ENCODE measurements around the gene RIPOR3. TPM values are rescaled to one million over a fixed set of nuclear protein-coding genes. Genes with fewer than 3 reads are reported as not detected.

The RIPOR3 gene
- polyA plus RNA-seq, 1 of the 3 experiments (the other 2 are of a cell fraction): 1.2 TPM

DNA sequence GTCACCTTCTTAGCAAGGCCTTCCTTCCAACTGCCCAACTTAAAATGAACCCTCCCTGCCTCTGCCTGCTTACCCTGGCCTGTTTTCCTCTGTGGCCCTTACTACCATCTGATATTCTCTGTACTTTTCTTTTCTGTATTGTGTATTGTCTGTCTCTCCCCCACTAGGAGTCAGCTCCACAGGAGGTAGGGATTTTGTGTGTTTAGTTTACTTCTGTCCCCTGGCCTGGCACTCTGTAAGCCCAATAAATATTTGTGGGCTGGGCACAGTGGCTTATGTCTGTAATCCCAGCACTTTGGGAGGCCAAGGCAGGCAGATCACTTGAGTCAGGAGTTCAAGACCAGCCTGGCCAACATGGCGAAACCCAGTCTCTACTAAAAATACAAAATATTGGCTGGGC lies 72.8 kb downstream of the RIPOR3 start:
- no peaks in the 10 kb centered on the region for H3K4me1 ChIP-seq (ENCODE audit: control insufficient read depth in 1 of 2, insufficient read depth in 2 of 2, low read depth in 1 of 2, low read length in 1 of 2)
- POLR2A ChIA-PET: no interaction called here
- 100% methylated on average over 1 of the region's 1 CpG for WGBS (ENCODE audit: low lambda C conversion rate)
- H3K36me3 ChIP-seq (replicated peaks in 1 of 2; ENCODE audit: control insufficient read depth in 1 of 2, insufficient read depth in 2 of 2, low read length in 1 of 2): no peaks in the 10 kb centered on the region
- H3K4me3 ChIP-seq (ENCODE audit: low read depth in 2 of 2, low read length in 1 of 2): no peak overlapping the region
- no peaks in the 10 kb centered on the region for H4K20me1 ChIP-seq (ENCODE audit: insufficient read depth)
- H3K9me2 ChIP-seq: no peaks in the 10 kb centered on the region
- CTCF ChIA-PET: interaction anchor here (1.1 kb wide), 1 partner anchor 30 kb away, joined by 3 read pairs; no protein-coding TSS in a partner anchor
- no peak for DNase-seq
- no peaks in the 10 kb centered on the region for H3K27me3 ChIP-seq (ENCODE audit: insufficient read depth)
- no peak overlapping the region for H3K27ac ChIP-seq (ENCODE audit: low read depth in 2 of 2, low read length in 1 of 2)
- H3K79me2 ChIP-seq (ENCODE audit: insufficient read depth): no peaks in the 10 kb centered on the region
- peaks cover 3% of the 10 kb centered on the region; the same call in 1 of the 2 replicates for H3K9me3 ChIP-seq
- H3K9ac ChIP-seq: no peak overlapping the region
- TF ChIP-seq FOXM1 (IDR thresholded peaks at IDR 0.05; ENCODE audit: low read depth): no peak
- no peak for TF ChIP-seq EZH2phosphoT487 (IDR thresholded peaks at IDR 0.05; ENCODE audit: borderline replicate concordance, low read depth)
- no peak for TF ChIP-seq FOXJ3 (CRISPR knock-in tag; IDR thresholded peaks at IDR 0.05)
- no peak for TF ChIP-seq RXRA (IDR thresholded peaks at IDR 0.05; ENCODE audit: borderline replicate concordance, low read depth)
- no peak for TF ChIP-seq FOSL2 (IDR thresholded peaks at IDR 0.05; ENCODE audit: borderline replicate concordance, low read depth)
- TF ChIP-seq, protein P1, sequence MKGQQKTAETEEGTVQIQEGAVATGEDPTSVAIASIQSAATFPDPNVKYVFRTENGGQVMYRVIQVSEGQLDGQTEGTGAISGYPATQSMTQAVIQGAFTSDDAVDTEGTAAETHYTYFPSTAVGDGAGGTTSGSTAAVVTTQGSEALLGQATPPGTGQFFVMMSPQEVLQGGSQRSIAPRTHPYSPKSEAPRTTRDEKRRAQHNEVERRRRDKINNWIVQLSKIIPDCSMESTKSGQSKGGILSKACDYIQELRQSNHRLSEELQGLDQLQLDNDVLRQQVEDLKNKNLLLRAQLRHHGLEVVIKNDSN (IDR thresholded peaks at IDR 0.05; ENCODE audit: borderline replicate concordance, low read depth): no peak
- no peak for TF ChIP-seq GABPA (IDR thresholded peaks at IDR 0.05; ENCODE audit: low read depth)
- no peak for TF ChIP-seq MXI1 (IDR thresholded peaks at IDR 0.05; ENCODE audit: low read depth, low read length)
- TF ChIP-seq GATA2 (CRISPR knock-in tag; IDR thresholded peaks at IDR 0.05): no peak
- TF ChIP-seq, protein P2, sequence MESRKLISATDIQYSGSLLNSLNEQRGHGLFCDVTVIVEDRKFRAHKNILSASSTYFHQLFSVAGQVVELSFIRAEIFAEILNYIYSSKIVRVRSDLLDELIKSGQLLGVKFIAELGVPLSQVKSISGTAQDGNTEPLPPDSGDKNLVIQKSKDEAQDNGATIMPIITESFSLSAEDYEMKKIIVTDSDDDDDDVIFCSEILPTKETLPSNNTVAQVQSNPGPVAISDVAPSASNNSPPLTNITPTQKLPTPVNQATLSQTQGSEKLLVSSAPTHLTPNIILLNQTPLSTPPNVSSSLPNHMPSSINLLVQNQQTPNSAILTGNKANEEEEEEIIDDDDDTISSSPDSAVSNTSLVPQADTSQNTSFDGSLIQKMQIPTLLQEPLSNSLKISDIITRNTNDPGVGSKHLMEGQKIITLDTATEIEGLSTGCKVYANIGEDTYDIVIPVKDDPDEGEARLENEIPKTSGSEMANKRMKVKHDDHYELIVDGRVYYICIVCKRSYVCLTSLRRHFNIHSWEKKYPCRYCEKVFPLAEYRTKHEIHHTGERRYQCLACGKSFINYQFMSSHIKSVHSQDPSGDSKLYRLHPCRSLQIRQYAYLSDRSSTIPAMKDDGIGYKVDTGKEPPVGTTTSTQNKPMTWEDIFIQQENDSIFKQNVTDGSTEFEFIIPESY (IDR thresholded peaks at IDR 0.05; ENCODE audit: borderline replicate concordance, low read depth): no peak
- no peak for TF ChIP-seq TAF1 (IDR thresholded peaks at IDR 0.05; ENCODE audit: borderline replicate concordance, low read depth, low read length)
- no peak for TF ChIP-seq SMC3 (IDR thresholded peaks at IDR 0.05; ENCODE audit: low read depth, low read length)
- no peak for TF ChIP-seq TEAD4 (IDR thresholded peaks at IDR 0.05; ENCODE audit: borderline replicate concordance, insufficient read depth)
- no peak overlapping the region for H2AFZ ChIP-seq (ENCODE audit: low read depth)
- no peaks in the 10 kb centered on the region for H3F3A ChIP-seq (replicated peaks; ENCODE audit: insufficient read depth)
- H3K4me2 ChIP-seq: no peak overlapping the region

DNA sequence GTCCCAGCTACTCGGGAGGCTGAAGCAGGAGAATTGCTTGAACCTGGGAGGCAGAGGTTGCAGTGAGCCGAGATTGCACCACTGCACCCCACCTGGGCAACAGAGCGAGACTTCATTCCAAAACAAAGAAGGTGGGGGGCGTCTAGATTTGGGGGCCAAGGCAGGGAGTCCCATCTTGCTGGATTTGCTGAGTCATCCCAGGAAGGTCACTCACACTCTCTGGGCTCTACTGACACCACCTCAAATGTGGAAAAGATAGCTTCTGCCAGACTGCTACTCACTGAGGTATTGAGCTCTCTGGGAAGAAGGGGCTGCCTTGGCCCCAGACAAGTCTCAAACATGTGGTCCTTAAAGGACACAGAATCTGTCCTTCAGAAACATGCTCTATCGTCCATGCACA lies 74.3 kb downstream of the RIPOR3 start:
- DNase-seq: no peak
- Histone ChIP-seq H3K9me2 (no peaks in the 10 kb centered on the region), H3K79me2 (ENCODE audit: insufficient read depth) (no peaks in the 10 kb centered on the region), H3K27me3 (ENCODE audit: insufficient read depth) (no peaks in the 10 kb centered on the region), H3K27ac (ENCODE audit: low read depth in 2 of 2, low read length in 1 of 2) (no peak overlapping the region), H3F3A (replicated peaks; ENCODE audit: insufficient read depth) (no peaks in the 10 kb centered on the region), H3K9ac (no peak overlapping the region), H4K20me1 (ENCODE audit: insufficient read depth) (no peaks in the 10 kb centered on the region), H3K4me3 (ENCODE audit: low read depth in 2 of 2, low read length in 1 of 2) (no peak overlapping the region), H3K4me2 (no peak overlapping the region), H2AFZ (ENCODE audit: low read depth) (no peak overlapping the region), H3K4me1 (ENCODE audit: control insufficient read depth in 1 of 2, insufficient read depth in 2 of 2, low read depth in 1 of 2, low read length in 1 of 2) (no peaks in the 10 kb centered on the region), H3K36me3 (replicated peaks in 1 of 2; ENCODE audit: control insufficient read depth in 1 of 2, insufficient read depth in 2 of 2, low read length in 1 of 2) (no peaks in the 10 kb centered on the region), H3K9me3 (peaks cover 3% of the 10 kb centered on the region; the same call in 1 of the 2 replicates)
- CTCF ChIA-PET: interaction anchor here (1.1 to 2.0 kb wide), 2 partner anchors 9 to 29 kb away, joined by 3 to 6 read pairs; no protein-coding TSS in a partner anchor
- 63% methylated on average over 3 of the region's 5 CpGs for WGBS (ENCODE audit: low lambda C conversion rate)
- TF ChIP-seq CHD2 (IDR thresholded peaks at IDR 0.05; ENCODE audit: low read length, partially characterized antibody) (no peak), FOSL2 (IDR thresholded peaks at IDR 0.05; ENCODE audit: borderline replicate concordance, low read depth) (no peak)
- TF ChIP-seq, protein P3, sequence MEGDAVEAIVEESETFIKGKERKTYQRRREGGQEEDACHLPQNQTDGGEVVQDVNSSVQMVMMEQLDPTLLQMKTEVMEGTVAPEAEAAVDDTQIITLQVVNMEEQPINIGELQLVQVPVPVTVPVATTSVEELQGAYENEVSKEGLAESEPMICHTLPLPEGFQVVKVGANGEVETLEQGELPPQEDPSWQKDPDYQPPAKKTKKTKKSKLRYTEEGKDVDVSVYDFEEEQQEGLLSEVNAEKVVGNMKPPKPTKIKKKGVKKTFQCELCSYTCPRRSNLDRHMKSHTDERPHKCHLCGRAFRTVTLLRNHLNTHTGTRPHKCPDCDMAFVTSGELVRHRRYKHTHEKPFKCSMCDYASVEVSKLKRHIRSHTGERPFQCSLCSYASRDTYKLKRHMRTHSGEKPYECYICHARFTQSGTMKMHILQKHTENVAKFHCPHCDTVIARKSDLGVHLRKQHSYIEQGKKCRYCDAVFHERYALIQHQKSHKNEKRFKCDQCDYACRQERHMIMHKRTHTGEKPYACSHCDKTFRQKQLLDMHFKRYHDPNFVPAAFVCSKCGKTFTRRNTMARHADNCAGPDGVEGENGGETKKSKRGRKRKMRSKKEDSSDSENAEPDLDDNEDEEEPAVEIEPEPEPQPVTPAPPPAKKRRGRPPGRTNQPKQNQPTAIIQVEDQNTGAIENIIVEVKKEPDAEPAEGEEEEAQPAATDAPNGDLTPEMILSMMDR (IDR thresholded peaks at IDR 0.05): no peak
- POLR2A ChIA-PET: no interaction called here

All from SK-N-SH (cell line).